ENCODE results near the gene MBIP. TPM values are rescaled to one million over a fixed set of nuclear protein-coding genes. Genes with fewer than 3 reads are reported as not detected.

MBIP gene
- total RNA-seq, 1 experiment from 2014 or later, result 9.8 TPM

DNA sequence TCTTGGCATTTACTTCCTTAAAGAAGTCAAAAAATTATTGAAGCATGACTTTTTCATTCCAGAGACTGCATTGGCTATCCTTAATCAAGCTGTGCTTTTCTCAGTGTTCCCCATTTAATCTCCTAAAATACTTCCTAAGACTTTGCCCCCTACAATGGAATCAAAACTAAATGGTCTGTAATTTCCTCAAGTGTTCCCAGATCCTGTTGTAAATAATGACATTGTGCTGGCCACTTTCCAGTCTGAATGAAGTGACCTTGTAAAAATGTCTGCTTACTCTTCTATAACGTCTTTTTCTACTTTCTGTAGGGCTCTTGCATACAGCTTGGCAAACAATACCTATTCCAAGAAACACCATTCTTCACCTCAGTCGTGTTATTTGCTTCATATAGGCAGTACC, 45.3 kb upstream of the MBIP start:
- intact Hi-C loops (cut with micrococcal nuclease; ENCODE audit: unreplicated experiment), result no loop called here
- H3K4me1 ChIP-seq (ENCODE audit: control insufficient read depth, insufficient read depth, low read length), result no peaks in the 10 kb centered on the region

GRCh38 chr14:36363704-36364103, 43.3 kb upstream of the MBIP start:
- Histone ChIP-seq H3K9me3 (ENCODE audit: control insufficient read depth, insufficient read depth, low read depth, low read length) (no peaks in the 10 kb centered on the region), H3K36me3 (ENCODE audit: control insufficient read depth, insufficient read depth, low read length) (no peaks in the 10 kb centered on the region), H3K4me3 (ENCODE audit: low read depth in 2 of 2, low read length in 2 of 2) (no peak overlapping the region), H3K27ac (ENCODE audit: low read length) (no peak overlapping the region), H3K27me3 (ENCODE audit: control insufficient read depth, insufficient read depth, low read length) (no peaks in the 10 kb centered on the region), H3K4me1 (ENCODE audit: control insufficient read depth, insufficient read depth, low read length) (no peaks in the 10 kb centered on the region)
- DNase-seq (ENCODE audit: low read depth, low spot score) (no peak), ATAC-seq (no peak)
- TF ChIP-seq POLR2AphosphoS5 (IDR thresholded peaks at IDR 0.05; ENCODE audit: low read depth, low read length), result no peak
- no peak for TF ChIP-seq SIN3A (IDR thresholded peaks at IDR 0.05; ENCODE audit: borderline replicate concordance, insufficient read depth, low read depth, low read length)
- no peak for TF ChIP-seq CTCF (IDR thresholded peaks at IDR 0.05)
- TF ChIP-seq TCF7L2 (IDR thresholded peaks at IDR 0.05; ENCODE audit: low read depth, low read length), result no peak
- TF ChIP-seq, protein P1, sequence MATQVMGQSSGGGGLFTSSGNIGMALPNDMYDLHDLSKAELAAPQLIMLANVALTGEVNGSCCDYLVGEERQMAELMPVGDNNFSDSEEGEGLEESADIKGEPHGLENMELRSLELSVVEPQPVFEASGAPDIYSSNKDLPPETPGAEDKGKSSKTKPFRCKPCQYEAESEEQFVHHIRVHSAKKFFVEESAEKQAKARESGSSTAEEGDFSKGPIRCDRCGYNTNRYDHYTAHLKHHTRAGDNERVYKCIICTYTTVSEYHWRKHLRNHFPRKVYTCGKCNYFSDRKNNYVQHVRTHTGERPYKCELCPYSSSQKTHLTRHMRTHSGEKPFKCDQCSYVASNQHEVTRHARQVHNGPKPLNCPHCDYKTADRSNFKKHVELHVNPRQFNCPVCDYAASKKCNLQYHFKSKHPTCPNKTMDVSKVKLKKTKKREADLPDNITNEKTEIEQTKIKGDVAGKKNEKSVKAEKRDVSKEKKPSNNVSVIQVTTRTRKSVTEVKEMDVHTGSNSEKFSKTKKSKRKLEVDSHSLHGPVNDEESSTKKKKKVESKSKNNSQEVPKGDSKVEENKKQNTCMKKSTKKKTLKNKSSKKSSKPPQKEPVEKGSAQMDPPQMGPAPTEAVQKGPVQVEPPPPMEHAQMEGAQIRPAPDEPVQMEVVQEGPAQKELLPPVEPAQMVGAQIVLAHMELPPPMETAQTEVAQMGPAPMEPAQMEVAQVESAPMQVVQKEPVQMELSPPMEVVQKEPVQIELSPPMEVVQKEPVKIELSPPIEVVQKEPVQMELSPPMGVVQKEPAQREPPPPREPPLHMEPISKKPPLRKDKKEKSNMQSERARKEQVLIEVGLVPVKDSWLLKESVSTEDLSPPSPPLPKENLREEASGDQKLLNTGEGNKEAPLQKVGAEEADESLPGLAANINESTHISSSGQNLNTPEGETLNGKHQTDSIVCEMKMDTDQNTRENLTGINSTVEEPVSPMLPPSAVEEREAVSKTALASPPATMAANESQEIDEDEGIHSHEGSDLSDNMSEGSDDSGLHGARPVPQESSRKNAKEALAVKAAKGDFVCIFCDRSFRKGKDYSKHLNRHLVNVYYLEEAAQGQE (IDR thresholded peaks at IDR 0.05; ENCODE audit: insufficient read depth in 1 of 2, low read depth in 2 of 2, low read length in 1 of 2), result no peak
- in situ Hi-C loops (cut with HindIII; ENCODE audit: low pct_unique_long_range_greater_than_20kb, low sequenced_read_pairs) (no loop called here), intact Hi-C loops (cut with micrococcal nuclease; ENCODE audit: unreplicated experiment) (no loop called here)
- ChIA-PET CTCF (no interaction called here), POLR2A (no interaction called here)
- no TSS peak for BruUV-seq (replicated peaks)

More for the DNA sequence above, 45.3 kb upstream of the MBIP start:
- Histone ChIP-seq H3K9me3 (ENCODE audit: control insufficient read depth, insufficient read depth, low read depth, low read length) (no peaks in the 10 kb centered on the region), H3K4me3 (ENCODE audit: low read depth in 2 of 2, low read length in 2 of 2) (no peak overlapping the region), H3K27me3 (ENCODE audit: control insufficient read depth, insufficient read depth, low read length) (no peaks in the 10 kb centered on the region), H3K27ac (ENCODE audit: low read length) (no peak overlapping the region), H3K36me3 (ENCODE audit: control insufficient read depth, insufficient read depth, low read length) (no peaks in the 10 kb centered on the region)
- DNase-seq (ENCODE audit: low read depth, low spot score) (no peak), ATAC-seq (no peak)
- BruUV-seq (replicated peaks), result no TSS peak
- TF ChIP-seq POLR2AphosphoS5 (IDR thresholded peaks at IDR 0.05; ENCODE audit: low read depth, low read length) (no peak), TCF7L2 (IDR thresholded peaks at IDR 0.05; ENCODE audit: low read depth, low read length) (no peak), SIN3A (IDR thresholded peaks at IDR 0.05; ENCODE audit: borderline replicate concordance, insufficient read depth, low read depth, low read length) (no peak)
- TF ChIP-seq, protein P1 (IDR thresholded peaks at IDR 0.05; ENCODE audit: insufficient read depth in 1 of 2, low read depth in 2 of 2, low read length in 1 of 2), result no peak
- POLR2A ChIA-PET, result no interaction called here
- CTCF ChIA-PET, result no interaction called here
- in situ Hi-C loops (cut with HindIII; ENCODE audit: low pct_unique_long_range_greater_than_20kb, low sequenced_read_pairs), result no loop called here
